KMS-11 (cell line): ENCODE measurements around the gene CRYBB3.

Experiments used
- H2AFZ ChIP-seq: fragments of 200-600 bp; sonication (generic); 2 replicates; pipeline ENCODE4 v1.6.1; 2016; ENCODE audit warnings: antibody characterized with exemption, mixed run types, low read depth
- H3K27ac ChIP-seq: fragments of 200-600 bp; sonication (generic); 2 replicates; pipeline ENCODE4 v1.6.1; 2016; ENCODE audit warnings: mild to moderate bottlenecking, mixed run types
- H3K27me3 ChIP-seq: fragments of 200-600 bp; sonication (generic); 2 replicates; pipeline ENCODE4 v1.6.1; 2017; ENCODE audit warnings: mild to moderate bottlenecking, low read depth, mixed run types, moderate library complexity; ENCODE audit not compliant: insufficient read depth
- H3K36me3 ChIP-seq: fragments of 200-600 bp; sonication (generic); 2 replicates; pipeline ENCODE4 v1.6.1; 2017; ENCODE audit warnings: mild to moderate bottlenecking, mixed run types; ENCODE audit not compliant: insufficient read depth
- H3K4me1 ChIP-seq: fragments of 200-600 bp; sonication (generic); 2 replicates; pipeline ENCODE4 v1.6.1; 2016; ENCODE audit warnings: mild to moderate bottlenecking, low read depth, mixed run types; ENCODE audit not compliant: poor library complexity, severe bottlenecking
- H3K4me2 ChIP-seq: fragments of 200-600 bp; sonication (generic); 2 replicates; pipeline ENCODE4 v1.7.0; 2016; ENCODE audit warnings: mild to moderate bottlenecking, mixed run types
- H3K4me3 ChIP-seq: fragments of 200-600 bp; sonication (generic); IDR thresholded peaks from 2 replicates; pipeline ENCODE4 v1.6.1; 2017; ENCODE audit warnings: low read depth, low read length, mixed read lengths; ENCODE audit not compliant: insufficient read depth
- H3K79me2 ChIP-seq: fragments of 200-600 bp; sonication (generic); 2 replicates; pipeline ENCODE4 v1.6.1; 2016; ENCODE audit warnings: low read depth, mixed run types; ENCODE audit not compliant: insufficient read depth
- H3K9ac ChIP-seq: fragments of 200-600 bp; sonication (generic); 2 replicates; pipeline ENCODE4 v1.6.1; 2016; ENCODE audit warnings: mild to moderate bottlenecking, mixed run types
- H4K20me1 ChIP-seq: fragments of 200-600 bp; sonication (generic); 2 replicates; pipeline ENCODE4 v1.6.1; 2016; ENCODE audit warnings: mild to moderate bottlenecking, mixed run types; ENCODE audit not compliant: insufficient read depth
- CTCF ChIP-seq: fragments of 200-600 bp; sonication (generic); conservative IDR thresholded peaks from 2 replicates; pipeline ENCODE4 v1.6.1; 2017; ENCODE audit warnings: low read depth, mild to moderate bottlenecking, antibody characterized with exemption, low read length, moderate library complexity, mixed read lengths

Gene CRYBB3

GRCh38 chr22:25219211-25219689, 19.6 kb downstream of the CRYBB3 start, which contains the start of gene CRYBB2:
CRYBB2 (plus strand) TSS chr22:25219639; CDS start chr22:25221430, 1,791 bp downstream.
- H3K4me1 ChIP-seq = no peaks in the 10 kb centered on the region
- H3K79me2 ChIP-seq = no peaks in the 10 kb centered on the region
- H3K4me2 ChIP-seq = no peak within 1 kb of the TSS
- H3K27me3 ChIP-seq = no peaks in the 10 kb centered on the region
- no peak within 1 kb of the TSS for H3K27ac ChIP-seq
- H3K9ac ChIP-seq = no peak within 1 kb of the TSS
- H3K4me3 ChIP-seq = no peak within 1 kb of the TSS
- H2AFZ ChIP-seq = no peak within 1 kb of the TSS
- H4K20me1 ChIP-seq = no peaks in the 10 kb centered on the region
- no peaks in the 10 kb centered on the region for H3K36me3 ChIP-seq
- TF ChIP-seq CTCF = no peak

GRCh38 chr22:25219948-25220442, 20.3 kb downstream of the CRYBB3 start:
- Histone ChIP-seq H3K27ac (no peak overlapping the region), H3K4me2 (no peak overlapping the region), H3K36me3 (no peaks in the 10 kb centered on the region), H3K4me3 (no peak overlapping the region), H3K79me2 (no peaks in the 10 kb centered on the region), H2AFZ (no peak overlapping the region), H3K9ac (no peak overlapping the region), H3K4me1 (no peaks in the 10 kb centered on the region), H3K27me3 (no peaks in the 10 kb centered on the region), H4K20me1 (no peaks in the 10 kb centered on the region)
- no peak for TF ChIP-seq CTCF

GRCh38 chr22:25221790-25222189, 22.1 kb downstream of the CRYBB3 start:
- no peak overlapping the region for H3K9ac ChIP-seq
- no peaks in the 10 kb centered on the region for H4K20me1 ChIP-seq
- no peak overlapping the region for H2AFZ ChIP-seq
- H3K27me3 ChIP-seq = no peaks in the 10 kb centered on the region
- no peak overlapping the region for H3K4me3 ChIP-seq
- H3K4me2 ChIP-seq = no peak overlapping the region
- no peak overlapping the region for H3K27ac ChIP-seq
- H3K36me3 ChIP-seq = no peaks in the 10 kb centered on the region
- no peaks in the 10 kb centered on the region for H3K79me2 ChIP-seq
- H3K4me1 ChIP-seq = no peaks in the 10 kb centered on the region
- no peak for TF ChIP-seq CTCF

- no peaks in the 10 kb centered on the region for H4K20me1 ChIP-seq
- no peak overlapping the region for H3K27ac ChIP-seq
- H3K36me3 ChIP-seq = no peaks in the 10 kb centered on the region
- H3K4me1 ChIP-seq = no peaks in the 10 kb centered on the region
- H3K79me2 ChIP-seq = no peaks in the 10 kb centered on the region
- no peak overlapping the region for H2AFZ ChIP-seq
- no peak for TF ChIP-seq CTCF
- H3K4me3 ChIP-seq = no peak overlapping the region
- H3K9ac ChIP-seq = no peak overlapping the region
- H3K27me3 ChIP-seq = no peaks in the 10 kb centered on the region
- H3K4me2 ChIP-seq = no peak overlapping the region
These were observed 23.7 kb downstream of the CRYBB3 start for GRCh38 chr22:25223269-25223850.
